HG02763 (cell line): ENCODE results near the gene NPBWR2.

Experiments
- ATAC-seq: cut with Tn5 transposase; IDR thresholded peaks from one replicate; pipeline ENCODE4 v1.9.1; 2021; ENCODE audit warnings: mild to moderate bottlenecking, moderate library complexity; ENCODE audit not compliant: unreplicated experiment

NPBWR2 gene

GRCh38 chr20:64074963-64075362 is 32.4 kb downstream of the NPBWR2 start:
- ATAC-seq: no peak

GRCh38 chr20:64074184-64074789 is 33.1 kb downstream of the NPBWR2 start:
- ATAC-seq: no peak

GRCh38 chr20:64073476-64074183 is 33.7 kb downstream of the NPBWR2 start:
- no peak for ATAC-seq

GRCh38 chr20:64072498-64073063 is 34.8 kb downstream of the NPBWR2 start:
- ATAC-seq: no peak

GRCh38 chr20:64071341-64072332 is 35.7 kb downstream of the NPBWR2 start:
- no peak for ATAC-seq

GRCh38 chr20:64070244-64070993 is 36.9 kb downstream of the NPBWR2 start:
- no peak for ATAC-seq

GRCh38 chr20:64069614-64070243 is 37.6 kb downstream of the NPBWR2 start:
- no peak for ATAC-seq

- ATAC-seq: no peak
Measured at GRCh38 chr20:64069209-64069613, 38.2 kb downstream of the NPBWR2 start.

- ATAC-seq: no peak
Measured at GRCh38 chr20:64068386-64069208, 38.8 kb downstream of the NPBWR2 start.

GRCh38 chr20:64067733-64068307 is 39.5 kb downstream of the NPBWR2 start:
- no peak for ATAC-seq

- ATAC-seq: no peak
Measured at GRCh38 chr20:64067005-64067632, 40.2 kb downstream of the NPBWR2 start.

GRCh38 chr20:64065974-64066343 is 41.4 kb downstream of the NPBWR2 start:
- ATAC-seq: no peak

GRCh38 chr20:64065062-64065973 is 42.0 kb downstream of the NPBWR2 start:
- no peak for ATAC-seq

- no peak for ATAC-seq
Measured at GRCh38 chr20:64064145-64064698, 43.1 kb downstream of the NPBWR2 start.

GRCh38 chr20:64063389-64064144 is 43.8 kb downstream of the NPBWR2 start:
- ATAC-seq: no peak
